Medulla oblongata (tissue), 1 donor: ENCODE data around the gene KDM5B.
"Not testable (repeated sequence)": the region's sequence is repeated elsewhere in the genome, so short reads cannot be mapped to it uniquely, and the experiment has no call there.

ENCODE experiments used
- DNase-seq: peaks from one replicate; pipeline ENCODE4 v3.0.0-alpha.2; 2015; ENCODE audit errors: extremely low spot score

The KDM5B gene

DNA sequence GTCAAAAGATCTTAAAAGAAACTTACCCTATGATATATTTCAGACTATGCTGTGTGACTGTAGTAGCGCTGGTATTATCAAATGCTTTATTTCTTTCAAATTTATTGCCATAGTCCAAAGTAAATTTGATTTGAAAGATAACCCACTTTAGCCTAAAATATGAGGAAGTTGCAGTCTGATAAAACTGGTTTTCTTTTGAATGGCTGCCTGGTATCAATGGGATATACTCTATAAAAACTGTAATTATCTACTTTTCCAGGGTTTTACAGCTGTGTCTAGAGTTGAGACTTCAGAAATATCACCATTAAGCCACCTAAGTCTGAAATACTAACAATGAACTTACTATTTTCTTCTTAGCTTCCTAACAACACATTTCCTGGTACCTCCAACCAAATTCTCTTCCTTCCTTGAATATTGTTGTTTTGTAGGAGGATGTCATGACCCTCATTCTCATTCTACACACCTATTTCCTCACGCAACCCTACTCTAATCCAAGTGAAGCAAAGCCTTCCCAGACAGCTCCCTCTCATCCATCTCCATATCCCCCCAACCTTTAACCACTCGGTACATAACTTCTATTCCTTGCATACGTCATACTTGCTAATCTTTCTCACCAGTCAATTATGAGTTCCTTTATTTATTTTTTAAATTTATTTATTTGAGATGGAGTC, 17.0 kb downstream of the KDM5B start:
- no peak for DNase-seq

GRCh38 chr1:202788800-202789199, 19.4 kb downstream of the KDM5B start:
- DNase-seq, result no peak

DNA sequence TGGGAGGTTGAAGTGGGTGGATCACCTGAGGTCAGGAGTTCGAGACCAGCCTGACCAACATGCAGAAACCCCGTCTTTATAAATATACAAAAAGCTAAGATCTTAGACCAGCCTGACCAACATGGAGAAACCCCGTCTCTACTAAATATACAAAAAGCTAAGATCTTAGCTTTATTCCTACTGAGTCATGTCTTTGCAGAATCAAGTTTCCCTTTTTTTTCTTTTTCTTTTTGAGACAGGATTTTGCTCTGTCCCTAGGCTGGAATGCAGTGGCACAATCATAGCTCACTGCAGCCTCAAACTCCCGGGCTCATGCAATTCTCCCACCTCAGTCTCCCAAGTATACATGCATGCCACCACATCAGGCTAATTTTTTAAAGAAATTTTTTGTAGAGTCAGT, 21.4 kb downstream of the KDM5B start:
- no peak for DNase-seq

DNA sequence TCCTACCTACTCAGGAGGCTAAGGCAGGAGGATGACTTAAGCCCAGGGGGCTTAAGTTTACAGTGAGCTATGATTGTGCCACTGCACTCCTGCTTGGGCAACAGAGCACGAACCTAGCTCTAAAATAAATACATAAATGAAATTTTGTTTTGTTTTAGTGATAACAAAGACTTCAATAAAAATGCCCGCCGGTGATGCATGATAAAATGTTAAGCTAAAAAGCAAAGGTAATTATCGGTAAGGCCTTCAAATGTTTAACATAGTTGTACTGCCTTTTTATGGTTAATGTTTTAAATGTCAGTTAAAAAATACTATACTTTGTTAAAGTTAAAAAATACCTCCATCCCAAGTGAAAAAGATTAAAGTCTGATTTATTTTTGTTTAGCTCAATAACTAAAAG, 27.0 kb downstream of the KDM5B start:
- no peak for DNase-seq

- DNase-seq, result no peak
These were observed 38.1 kb downstream of the KDM5B start for GRCh38 chr1:202770135-202770534.

- DNase-seq, result no peak
These were observed 42.5 kb downstream of the KDM5B start for GRCh38 chr1:202765721-202766120.

DNA sequence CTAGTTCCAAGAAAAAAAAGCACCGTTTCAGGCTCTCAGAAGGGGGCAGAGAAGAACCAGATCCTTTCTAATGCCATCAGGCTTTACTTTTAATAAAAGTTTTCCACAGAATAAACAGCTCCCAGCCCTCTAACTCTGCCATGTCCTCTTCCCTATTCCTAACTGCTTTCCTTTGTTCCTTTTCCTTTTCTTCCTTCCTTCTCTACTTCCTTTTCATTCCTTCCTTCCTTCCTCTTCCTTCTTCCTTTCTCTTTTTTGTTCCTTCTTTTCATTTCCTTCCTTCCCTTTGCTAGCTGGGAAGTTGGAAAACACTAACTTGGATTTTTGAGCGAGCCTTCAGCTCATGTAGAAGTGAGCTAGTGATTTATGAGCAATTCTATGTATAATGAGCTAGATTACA, 46.2 kb downstream of the KDM5B start:
- DNase-seq, result no peak

DNA sequence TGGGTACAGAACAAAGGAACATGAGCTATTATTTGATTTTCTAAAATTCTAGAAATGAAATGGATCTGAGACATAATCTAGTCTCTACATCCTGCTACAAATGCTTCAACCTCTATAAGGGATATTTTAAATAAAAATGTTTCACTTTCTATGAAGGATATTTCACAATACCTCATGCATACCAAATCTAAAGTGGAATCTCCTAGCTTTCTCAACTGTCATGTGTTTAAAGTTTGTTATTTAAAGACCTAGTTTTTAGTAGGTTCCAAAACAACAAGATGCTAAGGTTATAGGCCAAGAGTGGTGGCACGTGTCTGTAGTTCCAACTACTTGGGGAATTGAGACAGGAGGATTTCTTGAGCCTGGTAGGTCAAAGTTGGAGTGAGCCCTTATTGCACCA, 47.6 kb downstream of the KDM5B start:
- DNase-seq, result no peak

DNA sequence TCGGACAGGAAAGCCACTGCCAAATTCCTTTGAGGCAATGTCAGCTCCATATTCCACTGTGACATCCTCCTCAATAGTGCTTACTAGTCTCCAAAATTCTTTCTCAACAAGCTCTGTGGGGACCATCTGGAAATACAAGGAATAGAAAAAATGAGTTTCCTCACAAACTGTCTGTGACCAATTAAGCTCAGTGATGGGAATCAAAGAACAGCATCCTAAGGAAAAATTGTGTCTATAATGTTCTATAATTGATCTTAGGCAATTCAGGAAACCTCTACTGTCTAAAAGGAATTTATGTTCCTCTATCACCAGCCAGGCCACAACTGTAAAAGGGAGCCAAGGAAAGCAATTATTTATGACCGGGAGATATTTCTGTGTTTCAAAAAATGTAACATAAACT, 51.8 kb downstream of the KDM5B start:
- no peak for DNase-seq

GRCh38 chr1:202754293-202754692, 53.9 kb downstream of the KDM5B start:
- no peak for DNase-seq

DNA sequence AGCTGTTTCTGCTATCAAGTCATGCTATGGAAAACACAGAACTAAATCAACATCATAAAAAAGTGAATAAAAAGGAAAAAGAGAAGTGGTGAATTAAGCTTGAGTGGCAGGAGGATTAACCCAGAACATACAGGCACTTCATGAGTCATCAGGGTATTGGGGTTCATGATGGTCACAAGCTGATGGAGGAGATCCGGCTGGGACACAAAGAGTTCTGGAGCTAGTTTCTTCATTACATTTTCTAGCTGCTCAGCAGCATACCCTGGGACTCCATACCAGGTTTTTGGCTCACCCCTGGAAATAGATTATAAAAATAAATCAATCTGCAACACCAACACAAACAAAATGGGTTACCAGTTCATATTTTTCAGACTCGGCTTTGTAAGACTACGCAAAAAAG, 55.4 kb downstream of the KDM5B start:
- no peak for DNase-seq

GRCh38 chr1:202750761-202751160, 57.5 kb downstream of the KDM5B start:
- DNase-seq, result no peak

DNA sequence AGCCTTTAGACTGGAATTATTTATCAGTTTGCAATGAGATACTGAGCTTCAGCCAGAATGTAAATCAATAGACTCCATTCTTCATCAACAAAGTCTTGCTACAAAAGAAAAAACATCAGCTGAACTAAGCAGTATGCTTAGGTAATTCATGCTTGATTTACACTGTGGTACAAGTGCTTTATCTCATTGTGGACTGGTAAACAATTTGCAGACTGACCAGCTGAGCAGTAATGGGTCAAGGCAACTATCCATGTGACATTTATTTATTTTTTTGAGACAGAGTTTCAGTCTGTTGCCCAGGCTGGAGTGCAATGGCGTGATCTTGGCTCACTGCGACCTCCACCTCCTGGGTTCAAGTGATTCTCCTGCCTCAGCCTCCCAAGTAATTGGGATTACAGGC, 58.2 kb downstream of the KDM5B start:
- DNase-seq, result no peak

GRCh38 chr1:202745323-202745888, 62.8 kb downstream of the KDM5B start:
- no peak for DNase-seq

DNA sequence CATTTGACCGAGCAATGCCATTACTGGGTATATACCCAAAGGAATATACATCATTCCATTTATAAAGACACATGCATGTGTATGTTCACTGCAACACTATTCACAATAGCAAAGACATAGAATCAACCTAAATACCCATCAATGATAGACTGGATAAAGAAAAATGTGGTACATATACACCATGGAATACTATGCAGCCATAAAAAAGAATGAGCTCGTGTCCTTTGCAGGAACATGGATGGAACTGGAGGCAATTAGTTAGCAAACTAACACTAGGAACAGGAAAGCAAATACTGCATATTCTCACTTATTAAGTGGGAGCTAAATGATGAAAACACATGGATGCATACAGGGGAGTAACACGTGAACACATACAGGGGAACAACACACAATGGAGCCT, 63.5 kb downstream of the KDM5B start:
- DNase-seq, result not testable (repeated sequence)

GRCh38 chr1:202742496-202742895, 65.7 kb downstream of the KDM5B start:
- no peak for DNase-seq

- DNase-seq, result no peak
These were observed 75.0 kb downstream of the KDM5B start for GRCh38 chr1:202733251-202733650.

GRCh38 chr1:202728951-202729350, 79.3 kb downstream of the KDM5B start:
- no peak for DNase-seq

GRCh38 chr1:202725526-202725925, 82.7 kb downstream of the KDM5B start:
- DNase-seq, result no peak

DNA sequence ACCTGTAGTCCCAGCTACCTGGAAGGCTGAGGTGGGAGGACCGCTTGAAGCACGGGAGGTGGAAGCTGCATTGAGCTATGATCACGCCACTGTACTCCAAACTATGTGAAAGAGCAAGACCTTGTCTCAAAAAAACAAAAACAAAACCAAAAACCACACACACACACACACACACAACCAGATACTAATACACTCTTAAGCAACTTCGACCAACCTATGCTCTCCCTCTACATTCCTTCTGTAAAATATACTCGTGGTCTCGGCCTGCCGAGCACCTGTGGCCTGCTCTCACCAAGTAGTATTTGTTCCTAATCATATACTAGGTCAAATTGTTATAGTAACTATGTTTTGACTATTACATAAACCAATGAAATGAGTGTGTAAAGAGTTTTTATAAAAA, 84.5 kb downstream of the KDM5B start:
- DNase-seq, result no peak

DNA sequence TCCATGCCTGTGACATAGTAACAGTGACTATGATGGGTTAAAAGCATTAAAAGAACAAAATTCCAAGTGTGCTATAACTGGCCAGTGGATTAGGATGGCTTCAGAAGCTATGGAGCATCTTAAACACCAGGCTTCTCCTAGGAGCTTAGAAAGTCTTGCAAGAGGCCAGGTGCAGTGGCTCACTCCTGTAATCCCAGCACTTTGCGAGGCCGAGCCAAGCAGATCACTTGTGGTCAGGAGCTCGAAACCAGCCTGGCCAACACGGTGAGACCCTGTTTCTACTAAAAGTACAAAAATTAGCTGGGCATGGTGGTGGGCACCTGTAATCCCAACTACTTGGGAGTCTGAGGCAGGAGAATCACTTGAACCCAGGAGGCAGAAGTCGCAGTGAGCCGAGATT, 85.2 kb downstream of the KDM5B start:
- DNase-seq, result not testable (repeated sequence)

- DNase-seq, result no peak
These were observed 91.6 kb downstream of the KDM5B start for GRCh38 chr1:202716654-202717053.

- DNase-seq, result not testable (repeated sequence)
These were observed 94.0 kb downstream of the KDM5B start for GRCh38 chr1:202714202-202714601.

DNA sequence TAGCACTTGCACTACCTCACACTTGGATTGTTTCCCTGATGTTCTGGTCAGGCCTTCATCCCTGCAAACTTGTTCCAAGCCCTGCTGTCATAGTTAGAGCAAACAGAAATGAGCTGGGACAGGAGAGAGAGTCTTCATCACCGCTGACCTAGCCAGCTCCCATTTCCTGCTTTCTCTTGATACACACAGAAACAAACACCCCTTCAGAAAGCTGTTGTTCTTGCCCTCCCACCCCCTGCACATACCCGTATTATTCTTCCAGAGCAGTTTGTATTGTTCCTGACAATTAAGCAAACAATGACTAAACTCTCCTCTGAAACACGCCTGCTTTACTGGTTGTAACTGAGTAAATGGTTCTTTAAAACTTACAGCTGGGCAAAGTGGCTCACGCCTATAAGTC, 95.1 kb downstream of the KDM5B start:
- DNase-seq, result no peak
